ENCODE results near the gene SLC44A2.
"Not testable (repeated sequence)": the region's sequence is repeated elsewhere in the genome, so short reads cannot be mapped to it uniquely, and the experiment has no call there.

Gene SLC44A2

GRCh38 chr19:10651851-10652250 is 26.5 kb downstream of the SLC44A2 start:
- DNase-seq (ENCODE audit: low read depth), result no peak

DNA sequence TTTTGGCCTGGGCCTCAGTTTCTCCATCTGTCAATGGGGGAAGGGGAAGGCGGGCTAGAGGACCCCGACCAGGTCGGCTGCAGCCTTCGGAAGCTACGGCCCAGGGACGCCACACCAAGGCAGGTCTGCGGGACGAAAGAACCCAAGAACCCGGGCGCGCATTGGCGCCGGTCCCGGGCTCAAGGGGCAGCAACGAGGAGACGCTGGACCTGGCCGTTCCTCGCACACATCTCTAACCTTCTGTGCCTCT is 28.1 kb downstream of the SLC44A2 start:
- no peak for DNase-seq (ENCODE audit: low read depth)

- peak; percentile 100 for DNase-seq (ENCODE audit: low read depth)
These were observed 28.6 kb downstream of the SLC44A2 start, which contains the start of gene ILF3 for GRCh38 chr19:10653732-10654609. Gene ILF3 (plus strand): TSS chr19:10654346. CDS start chr19:10670606, 16,260 bp downstream.

DNA sequence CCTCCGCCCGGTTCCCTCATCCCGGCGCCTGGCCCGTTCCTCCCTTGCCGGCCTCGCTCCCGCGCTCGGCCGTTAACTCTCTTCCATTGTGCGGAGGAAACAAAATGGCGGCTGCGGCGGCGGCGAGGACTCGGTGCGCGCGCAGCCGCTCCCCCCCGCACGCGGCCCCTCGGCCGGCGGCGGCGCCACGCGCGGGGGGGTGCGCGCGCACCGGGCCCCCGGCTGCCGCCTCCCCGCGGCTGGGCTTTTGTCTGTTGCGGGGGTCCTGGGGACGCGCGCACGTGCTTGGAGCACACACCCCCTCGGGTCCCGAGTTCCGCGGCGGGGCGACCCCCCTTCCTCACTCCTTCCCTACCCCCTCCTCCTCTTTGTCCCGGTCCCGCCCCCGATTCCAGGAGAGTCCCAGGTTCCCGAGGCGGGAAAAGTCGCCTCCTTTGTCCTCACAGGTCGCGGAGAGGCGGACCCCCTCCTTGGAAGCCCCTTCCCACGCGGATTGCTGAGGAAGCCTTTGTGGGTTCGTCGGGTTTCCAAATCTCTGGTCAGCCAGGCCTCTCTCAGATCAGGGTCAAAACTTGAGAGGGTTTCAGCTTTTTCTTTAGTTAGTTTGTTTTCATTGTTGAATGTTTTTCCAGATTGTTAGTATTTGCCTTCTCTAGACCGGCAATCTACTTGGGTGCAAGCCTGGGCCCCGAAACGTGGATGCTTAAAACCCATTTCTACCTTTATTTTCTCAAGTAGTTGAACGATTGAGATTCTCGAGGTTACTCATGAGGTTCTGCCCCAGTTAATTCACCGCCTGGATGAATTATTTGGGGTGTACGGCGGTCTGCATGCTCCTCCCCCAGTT is 29.5 kb downstream of the SLC44A2 start:
- DNase-seq (ENCODE audit: low read depth), result peak; percentile 20

GRCh38 chr19:10655457-10656312 is 30.3 kb downstream of the SLC44A2 start:
- no peak for DNase-seq (ENCODE audit: low read depth)

DNA sequence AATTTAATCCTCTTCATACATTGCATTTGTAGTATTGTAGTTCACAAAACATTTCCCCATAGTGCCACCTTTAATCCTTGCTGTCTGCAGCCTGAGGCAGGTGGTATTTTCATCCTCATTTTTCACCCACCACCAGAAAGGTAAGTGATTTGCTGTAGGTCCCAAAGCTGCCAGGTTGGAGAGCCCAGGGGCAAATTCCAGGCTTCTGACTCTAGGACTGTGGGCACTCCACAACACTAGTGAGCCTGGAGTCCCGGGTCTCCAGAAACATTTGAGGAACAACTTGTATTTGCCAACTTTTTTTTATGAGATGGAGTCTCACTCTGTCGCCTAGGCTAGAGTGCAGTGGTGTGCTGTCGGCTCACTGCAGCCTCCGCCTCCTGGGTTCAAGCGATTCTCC is 35.0 kb downstream of the SLC44A2 start:
- DNase-seq (ENCODE audit: low read depth), result no peak

GRCh38 chr19:10661946-10662345 is 36.6 kb downstream of the SLC44A2 start:
- no peak for DNase-seq (ENCODE audit: low read depth)

DNA sequence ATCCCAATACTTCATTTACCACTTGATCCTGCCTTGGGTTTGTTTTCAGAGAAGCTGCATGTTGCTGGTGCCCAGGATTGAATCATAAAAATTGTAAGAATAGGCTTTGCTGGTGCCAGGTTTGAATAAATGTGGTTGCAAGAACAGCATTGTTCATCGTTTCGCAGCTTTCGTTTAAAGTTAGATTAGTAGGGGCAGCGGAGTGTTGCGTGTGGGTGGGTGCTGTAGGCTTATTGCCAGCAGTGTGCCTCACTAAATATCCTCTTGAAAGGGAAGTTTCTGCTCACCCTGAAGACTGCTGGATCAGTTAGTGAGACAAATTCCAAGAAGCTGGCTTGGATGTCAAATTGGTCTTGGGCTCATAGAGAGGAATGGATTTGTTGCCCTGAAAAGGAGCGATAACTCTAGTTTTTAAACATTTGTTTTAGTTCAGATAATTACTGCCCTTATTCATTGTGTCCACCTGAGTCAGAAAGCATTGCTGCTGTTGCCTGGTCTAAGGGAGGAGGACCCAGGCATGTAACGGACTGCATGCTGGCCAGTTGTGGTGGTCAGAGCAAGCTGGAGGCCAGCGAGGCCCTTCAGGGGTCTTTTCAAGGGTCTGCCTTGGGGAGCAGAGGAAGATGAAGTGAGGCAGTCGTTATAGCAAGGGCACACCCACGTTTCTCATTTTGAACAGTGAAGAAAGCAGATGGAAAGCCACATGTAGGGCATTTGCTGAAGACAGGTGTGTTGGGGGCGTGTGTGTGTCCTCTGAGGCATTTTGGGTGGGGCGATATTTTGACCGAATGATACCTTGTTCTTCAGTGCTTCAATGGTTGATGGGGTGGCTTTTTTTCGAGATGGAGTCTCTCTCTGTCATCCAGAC is 37.3 kb downstream of the SLC44A2 start:
- no peak for DNase-seq (ENCODE audit: low read depth)

DNA sequence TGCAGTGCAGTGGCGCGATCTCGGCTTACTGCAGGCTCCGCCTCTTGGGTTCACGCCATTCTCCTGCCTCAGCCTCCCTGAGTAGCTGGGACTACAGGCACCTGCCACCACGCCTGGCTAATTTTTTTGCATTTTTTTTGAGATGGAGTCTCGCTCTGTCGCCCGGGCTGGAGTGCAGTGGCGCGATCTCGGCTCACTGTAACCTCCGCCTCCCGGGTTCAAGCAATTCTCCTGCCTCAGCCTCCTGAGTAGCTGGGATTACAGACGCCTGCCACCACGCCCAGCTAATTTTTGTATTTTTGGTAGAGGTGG is 37.9 kb downstream of the SLC44A2 start:
- DNase-seq (ENCODE audit: low read depth), result not testable (repeated sequence)

DNA sequence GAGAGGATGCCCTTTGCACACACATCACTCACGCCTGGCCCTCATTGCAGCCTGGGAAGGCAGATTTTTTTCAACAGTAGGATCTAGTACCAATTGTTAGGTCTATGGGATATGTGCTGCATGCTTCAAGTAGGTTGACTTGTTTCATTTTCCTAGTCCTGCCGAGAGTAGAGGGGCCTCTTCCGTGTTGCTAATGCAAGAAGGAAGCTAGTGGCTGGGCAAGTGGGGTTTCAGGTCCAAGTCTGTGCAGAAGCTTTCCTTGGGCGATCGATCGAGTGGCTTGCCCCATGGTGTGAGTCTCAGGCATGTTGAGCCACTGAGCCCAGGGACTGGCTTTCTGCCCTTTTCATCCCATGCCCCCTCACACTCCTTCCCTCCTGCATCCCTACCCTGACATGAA is 42.5 kb downstream of the SLC44A2 start:
- no peak for DNase-seq (ENCODE audit: low read depth)

- DNase-seq (ENCODE audit: low read depth), result no peak
These were observed 43.9 kb downstream of the SLC44A2 start for GRCh38 chr19:10669246-10669645.

- DNase-seq (ENCODE audit: low read depth), result no peak
These were observed 44.8 kb downstream of the SLC44A2 start for GRCh38 chr19:10670182-10670581.

- DNase-seq (ENCODE audit: low read depth), result no peak
These were observed 45.8 kb downstream of the SLC44A2 start for GRCh38 chr19:10670876-10671804.

DNA sequence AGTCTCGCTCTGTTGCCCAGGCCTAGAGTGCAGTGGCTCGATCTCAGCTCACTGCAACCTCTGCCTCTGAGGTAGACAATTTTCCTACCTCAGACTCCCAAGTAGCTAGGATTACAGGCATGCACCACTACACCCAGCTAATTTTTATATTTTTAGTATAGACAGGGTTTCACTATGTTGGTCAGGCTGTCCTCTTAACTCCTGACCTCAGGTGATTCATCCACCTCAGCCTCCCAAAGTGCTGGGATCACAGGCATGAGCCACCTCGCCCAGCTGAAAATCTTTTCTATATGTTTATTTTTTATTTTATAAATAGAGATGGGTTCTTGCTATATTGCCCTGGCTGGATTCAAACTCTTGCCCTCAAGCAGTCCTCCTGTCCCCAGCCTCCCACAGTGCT is 46.6 kb downstream of the SLC44A2 start:
- not testable (repeated sequence) for DNase-seq (ENCODE audit: low read depth)

DNA sequence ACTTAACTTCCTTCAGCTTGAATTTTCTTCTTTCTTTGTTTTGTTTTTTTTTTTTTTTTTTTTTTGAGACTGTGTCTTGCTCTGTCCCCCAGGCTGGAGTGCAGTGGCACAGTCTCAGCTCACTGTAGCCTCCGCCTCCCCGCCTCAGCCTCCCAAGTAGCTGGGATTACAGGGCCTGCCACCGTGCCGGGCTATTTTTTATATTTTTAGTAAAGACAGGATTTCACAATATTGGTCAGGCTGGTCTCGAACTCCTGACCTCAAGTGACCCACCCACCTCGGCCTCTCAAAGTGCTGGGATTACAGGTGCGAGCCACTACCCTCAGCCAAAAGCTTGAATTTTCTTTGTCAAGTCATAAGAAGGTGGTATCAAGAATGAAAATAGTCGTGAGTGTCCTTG is 49.9 kb downstream of the SLC44A2 start:
- not testable (repeated sequence) for DNase-seq (ENCODE audit: low read depth)

DNA sequence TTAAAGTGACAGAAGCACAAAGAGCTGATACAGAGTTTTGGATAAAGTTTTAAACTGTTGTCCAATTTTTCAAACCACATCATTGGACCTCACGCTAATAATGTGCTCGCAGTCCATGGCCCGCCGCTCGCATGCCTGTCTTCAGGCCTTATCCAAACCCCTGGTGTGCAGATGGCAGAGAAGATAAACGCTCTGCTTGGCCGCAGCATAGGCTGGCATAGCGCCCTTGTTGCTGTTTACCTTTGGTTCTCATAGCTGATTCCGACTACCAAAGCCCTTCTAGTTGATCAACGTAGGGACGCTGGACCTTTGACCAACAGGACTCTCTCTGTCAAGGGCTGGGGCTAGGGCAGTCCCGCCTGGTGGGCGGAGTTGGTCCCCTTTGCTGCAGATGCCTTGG is 52.4 kb downstream of the SLC44A2 start:
- no peak for DNase-seq (ENCODE audit: low read depth)

DNA sequence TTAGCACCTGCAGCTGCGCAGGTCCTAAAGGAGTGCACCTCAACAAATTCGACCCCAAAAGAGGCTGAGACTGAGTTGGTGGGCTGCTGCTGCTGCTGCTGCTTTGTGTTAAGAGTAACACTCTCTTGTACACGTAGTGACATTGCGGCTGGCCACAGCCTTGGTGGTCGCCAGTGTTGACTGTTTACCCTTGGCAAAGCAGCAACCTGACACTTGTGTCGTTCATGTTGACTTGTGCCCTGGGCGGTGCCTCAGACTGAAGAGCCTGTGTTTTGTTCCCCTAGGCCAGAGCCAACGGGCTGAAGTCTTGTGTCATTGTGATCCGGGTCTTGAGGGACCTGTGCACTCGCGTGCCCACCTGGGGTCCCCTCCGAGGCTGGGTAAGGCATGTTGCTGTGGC is 53.5 kb downstream of the SLC44A2 start:
- DNase-seq (ENCODE audit: low read depth), result no peak

- DNase-seq (ENCODE audit: low read depth), result no peak
These were observed 54.4 kb downstream of the SLC44A2 start for GRCh38 chr19:10679743-10680142.

GRCh38 chr19:10680545-10681135 is 55.3 kb downstream of the SLC44A2 start:
- DNase-seq (ENCODE audit: low read depth), result no peak

DNA sequence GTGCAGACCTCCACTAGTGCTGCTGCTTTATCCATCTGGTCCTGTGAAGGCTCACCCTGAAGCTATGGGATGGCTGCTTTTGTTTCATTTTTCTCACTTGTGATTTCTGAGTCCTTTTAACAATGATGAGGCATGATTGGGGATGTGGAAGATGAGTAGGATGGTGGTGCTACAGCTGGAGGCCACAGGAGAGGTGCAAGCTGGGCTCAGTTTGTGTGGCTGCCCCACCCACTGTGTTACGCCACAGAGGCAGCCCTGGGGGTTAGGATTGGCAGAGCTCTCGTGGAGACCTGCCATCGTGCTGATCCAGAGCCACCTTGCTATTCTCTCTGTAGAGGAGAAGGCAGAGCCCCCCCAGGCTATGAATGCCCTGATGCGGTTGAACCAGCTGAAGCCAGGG is 56.3 kb downstream of the SLC44A2 start:
- no peak for DNase-seq (ENCODE audit: low read depth)

Data from stimulated activated CD8-positive, alpha-beta memory T cell treated with anti-CD3 and anti-CD28 coated beads, Interleukin-15, amount 100 ng/mL, for 1 hour (primary cell).